ENCODE data around the gene DPEP2NB. TPM values are rescaled to one million over a fixed set of nuclear protein-coding genes. Genes with fewer than 3 reads are reported as not detected.

The DPEP2NB gene
- total RNA-seq, 1 experiment from 2014 or later = not detected

DNA sequence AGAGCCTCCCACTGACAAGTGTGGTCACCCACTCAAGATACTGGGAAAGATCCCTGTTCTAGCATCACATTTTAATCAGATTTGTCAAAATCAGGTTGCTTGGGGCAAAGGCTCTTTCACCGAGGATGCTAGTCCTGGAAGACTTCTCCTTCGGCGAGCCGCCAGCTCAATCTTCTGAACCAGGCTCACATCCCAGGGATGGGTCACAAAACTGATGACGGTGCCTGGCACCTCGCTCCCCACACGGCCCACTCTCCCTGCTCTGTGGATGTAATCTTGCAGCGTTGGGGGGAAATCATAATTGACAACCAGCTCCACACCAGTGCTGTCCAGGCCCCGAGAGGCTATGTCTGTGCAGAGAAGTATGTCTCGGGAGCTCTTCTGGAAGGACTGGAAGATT, 5.8 kb upstream of the DPEP2NB start:
- peaks cover 12 to 31% of the 10 kb centered on the region in 2 experiments; a peak in 3 of 4 replicates for H3K4me1 ChIP-seq (ENCODE audit: control insufficient read depth in 1 of 2, insufficient read depth in 2 of 2, low read length in 2 of 2)
- peak overlapping the region; percentile 99; the same call in 1 of the 2 replicates for H3K9ac ChIP-seq (ENCODE audit: low read length)
- H4K20me1 ChIP-seq (ENCODE audit: insufficient read depth) = no peaks in the 10 kb centered on the region
- TF ChIP-seq ELF1 (IDR thresholded peaks at IDR 0.05; ENCODE audit: borderline replicate concordance, low read depth) = no peak
- no peak for TF ChIP-seq EZH2phosphoT487 (IDR thresholded peaks at IDR 0.05; ENCODE audit: borderline replicate concordance)
- TF ChIP-seq TCF7L2 (IDR thresholded peaks at IDR 0.05; ENCODE audit: borderline replicate concordance, extremely low read depth, insufficient read depth, insufficient read length) = no peak
- TF ChIP-seq, protein P1, sequence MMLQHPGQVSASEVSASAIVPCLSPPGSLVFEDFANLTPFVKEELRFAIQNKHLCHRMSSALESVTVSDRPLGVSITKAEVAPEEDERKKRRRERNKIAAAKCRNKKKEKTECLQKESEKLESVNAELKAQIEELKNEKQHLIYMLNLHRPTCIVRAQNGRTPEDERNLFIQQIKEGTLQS (IDR thresholded peaks at IDR 0.05) = no peak
- TF ChIP-seq POLR2A (IDR thresholded peaks at IDR 0.05; ENCODE audit: borderline replicate concordance, extremely low read depth, insufficient read depth, insufficient read length) = no peak
- no peak for TF ChIP-seq RAD21 (IDR thresholded peaks at IDR 0.05; ENCODE audit: low read depth)
- TF ChIP-seq, protein P2, sequence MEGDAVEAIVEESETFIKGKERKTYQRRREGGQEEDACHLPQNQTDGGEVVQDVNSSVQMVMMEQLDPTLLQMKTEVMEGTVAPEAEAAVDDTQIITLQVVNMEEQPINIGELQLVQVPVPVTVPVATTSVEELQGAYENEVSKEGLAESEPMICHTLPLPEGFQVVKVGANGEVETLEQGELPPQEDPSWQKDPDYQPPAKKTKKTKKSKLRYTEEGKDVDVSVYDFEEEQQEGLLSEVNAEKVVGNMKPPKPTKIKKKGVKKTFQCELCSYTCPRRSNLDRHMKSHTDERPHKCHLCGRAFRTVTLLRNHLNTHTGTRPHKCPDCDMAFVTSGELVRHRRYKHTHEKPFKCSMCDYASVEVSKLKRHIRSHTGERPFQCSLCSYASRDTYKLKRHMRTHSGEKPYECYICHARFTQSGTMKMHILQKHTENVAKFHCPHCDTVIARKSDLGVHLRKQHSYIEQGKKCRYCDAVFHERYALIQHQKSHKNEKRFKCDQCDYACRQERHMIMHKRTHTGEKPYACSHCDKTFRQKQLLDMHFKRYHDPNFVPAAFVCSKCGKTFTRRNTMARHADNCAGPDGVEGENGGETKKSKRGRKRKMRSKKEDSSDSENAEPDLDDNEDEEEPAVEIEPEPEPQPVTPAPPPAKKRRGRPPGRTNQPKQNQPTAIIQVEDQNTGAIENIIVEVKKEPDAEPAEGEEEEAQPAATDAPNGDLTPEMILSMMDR (IDR thresholded peaks at IDR 0.05 in 2 of 3, conservative IDR thresholded peaks at IDR 0.05 in 1 of 3; ENCODE audit: borderline replicate concordance in 1 of 3, insufficient read depth in 1 of 3, low read depth in 2 of 3, low read length in 2 of 3) = no peak
- no peak for TF ChIP-seq SIN3A (IDR thresholded peaks at IDR 0.05; ENCODE audit: low read depth)
- H3K4me2 ChIP-seq (ENCODE audit: low read length) = peak overlapping the region; percentile 99
- no TSS peak for BruUV-seq (replicated peaks)
- CTCF ChIA-PET = no interaction called here
- H3K27ac ChIP-seq (ENCODE audit: low read depth, low read length) = no peak overlapping the region
- ATAC-seq (no peak), DNase-seq (ENCODE audit: low read depth, low spot score) (no peak)
- H3K79me2 ChIP-seq (ENCODE audit: insufficient read depth, low read length) = peaks cover 50% of the 10 kb centered on the region
- no peaks in the 10 kb centered on the region for H3K9me2 ChIP-seq (ENCODE audit: insufficient read depth)
- H3K9me3 ChIP-seq (ENCODE audit: control insufficient read depth in 1 of 2, insufficient read depth in 1 of 2, low read depth in 1 of 2, low read length in 2 of 2) = no peaks in the 10 kb centered on the region
- H2AFZ ChIP-seq (ENCODE audit: low read depth, low read length, poor library complexity, severe bottlenecking) = no peak overlapping the region
- H3K4me3 ChIP-seq (replicated peaks in 1 of 2; ENCODE audit: low read depth in 1 of 2, low read length in 2 of 2) = peak overlapping the region; percentile 98 to 99
- POLR2A ChIA-PET = interaction anchor here (0.6 to 1.0 kb wide), 2 partner anchors 10 to 166 kb away, joined by 3 to 4 read pairs; no protein-coding TSS in a partner anchor
- intact Hi-C loops (cut with micrococcal nuclease) = no loop called here
- RAD21 ChIA-PET (ENCODE audit: low non-redundant PET in 1 of 2, low total read pairs in 2 of 2, uncharacterized antibody in 2 of 2, unreplicated experiment in 2 of 2) = no interaction called here
- no peaks in the 10 kb centered on the region for H3K27me3 ChIP-seq (ENCODE audit: insufficient read depth, low read length)
- peaks cover 5 to 7% of the 10 kb centered on the region in 2 experiments; a peak in 2 of 4 replicates for H3K36me3 ChIP-seq (ENCODE audit: control insufficient read depth in 1 of 2, insufficient read depth in 2 of 2, low read length in 2 of 2)

Data from HCT116 (cell line).